Superior temporal gyrus (tissue), 1 donor: ENCODE results near the gene REST.
"Not testable (repeated sequence)": the region's sequence is repeated elsewhere in the genome, so short reads cannot be mapped to it uniquely, and the experiment has no call there.

Experiments
- DNase-seq: peaks from one replicate; pipeline ENCODE4 v3.0.0-alpha.2; 2016; ENCODE audit errors: extremely low spot score

REST gene

DNA sequence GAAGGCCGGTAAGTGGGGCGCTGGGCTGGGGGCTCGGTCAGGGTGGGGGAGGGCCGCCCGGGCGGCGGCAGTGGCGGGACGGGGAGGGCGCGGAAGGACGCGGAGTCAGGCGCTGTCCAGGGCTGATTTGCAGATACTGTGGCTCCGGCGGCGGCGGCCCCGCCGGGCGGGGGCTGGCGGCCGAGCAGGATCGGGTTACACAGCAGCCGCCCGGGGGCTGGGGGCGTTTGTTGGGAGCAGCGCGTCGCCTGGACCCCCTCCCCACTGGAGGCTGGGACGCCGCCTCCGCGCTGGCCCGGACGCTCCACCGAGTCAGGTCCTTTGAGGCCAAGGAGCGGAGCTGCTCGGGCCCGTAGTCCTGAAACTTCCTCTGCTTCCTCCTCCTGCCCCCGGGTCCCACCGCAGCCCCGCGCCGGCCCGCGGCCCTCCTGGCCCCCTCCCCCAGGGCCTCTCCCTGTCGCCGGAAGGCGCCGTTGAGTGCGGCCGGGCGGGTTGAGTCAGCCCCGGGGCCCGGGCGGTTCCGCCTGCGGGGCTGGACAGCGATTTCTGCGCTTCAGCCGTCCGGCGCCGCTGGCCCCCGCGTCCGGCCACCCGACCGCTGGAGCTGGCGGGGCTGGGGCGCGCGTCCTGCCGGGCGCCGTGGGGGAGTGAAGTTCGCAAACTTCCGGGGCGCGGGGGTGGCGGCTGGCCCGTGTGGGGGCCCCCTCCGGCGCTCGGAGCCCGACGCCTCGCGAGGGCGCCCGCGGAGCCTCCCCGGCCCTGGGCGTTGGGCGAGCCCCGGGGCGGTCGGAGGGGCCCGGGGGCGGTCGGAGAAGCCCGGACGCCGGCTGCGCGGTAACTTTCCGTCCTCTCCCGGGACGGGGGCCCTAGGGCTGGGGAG is 746 bp downstream of the REST start:
- DNase-seq, result peak; percentile 29

DNA sequence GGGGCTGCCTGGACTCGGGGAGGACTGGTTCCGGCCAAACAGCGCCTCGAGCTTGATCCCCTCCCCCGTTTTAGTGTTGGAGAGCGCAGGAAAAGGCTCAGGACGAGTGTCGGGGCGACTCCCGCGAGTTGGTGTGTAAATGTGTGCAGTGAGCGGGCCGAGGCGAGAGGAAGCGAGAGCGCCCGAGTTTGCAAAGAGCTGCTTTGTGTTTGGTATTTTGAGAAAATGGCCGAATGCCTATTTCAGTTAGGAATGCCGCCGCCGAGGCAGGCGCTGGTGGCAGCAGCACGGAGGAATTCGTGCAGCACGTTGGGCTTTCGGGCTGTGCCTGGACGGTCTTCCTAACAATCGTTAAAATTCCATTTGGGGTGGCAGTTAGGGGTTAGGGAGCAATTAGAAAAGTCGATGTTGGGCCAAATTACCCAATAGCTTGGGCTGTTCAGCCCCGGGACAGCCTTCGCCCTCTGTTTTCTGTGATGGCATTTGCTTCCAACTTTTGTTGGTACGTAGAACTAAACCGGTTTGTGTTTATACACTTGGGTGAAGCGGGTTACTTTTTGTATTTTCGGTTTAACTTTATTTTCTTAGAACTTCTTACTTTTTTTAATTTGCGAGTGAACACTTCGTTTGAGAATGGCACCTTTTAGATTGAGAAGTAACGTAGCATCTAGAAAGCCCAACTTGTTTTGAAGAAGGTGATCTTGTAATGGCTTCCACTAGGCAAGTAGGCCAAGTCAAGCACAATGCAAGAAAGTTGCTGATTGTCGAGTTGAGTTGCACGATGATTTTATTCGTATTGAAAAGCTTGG is 1.6 kb downstream of the REST start:
- DNase-seq, result peak; percentile 51

DNA sequence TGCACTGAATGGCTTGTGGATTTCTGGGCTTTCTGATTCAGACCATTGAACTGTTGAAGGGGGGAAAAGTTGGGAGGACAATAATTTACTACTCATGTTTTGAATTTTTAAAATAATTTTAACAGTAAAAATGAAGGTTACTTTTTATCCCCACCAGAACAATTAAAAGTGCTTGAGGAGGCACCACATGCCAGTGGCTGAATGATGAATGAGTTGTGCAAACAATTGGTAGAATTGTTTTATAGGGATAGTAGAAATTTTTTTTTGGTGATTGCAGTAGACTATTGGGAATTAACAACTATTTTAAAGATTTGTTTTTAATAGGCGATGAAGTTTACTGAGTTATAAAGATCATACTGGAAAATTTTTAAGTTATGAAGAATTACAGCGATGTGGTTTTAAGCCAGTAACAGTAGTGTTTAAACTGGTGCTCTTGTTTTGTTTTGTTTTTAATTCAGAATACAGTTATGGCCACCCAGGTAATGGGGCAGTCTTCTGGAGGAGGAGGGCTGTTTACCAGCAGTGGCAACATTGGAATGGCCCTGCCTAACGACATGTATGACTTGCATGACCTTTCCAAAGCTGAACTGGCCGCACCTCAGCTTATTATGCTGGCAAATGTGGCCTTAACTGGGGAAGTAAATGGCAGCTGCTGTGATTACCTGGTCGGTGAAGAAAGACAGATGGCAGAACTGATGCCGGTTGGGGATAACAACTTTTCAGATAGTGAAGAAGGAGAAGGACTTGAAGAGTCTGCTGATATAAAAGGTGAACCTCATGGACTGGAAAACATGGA is 2.7 kb downstream of the REST start:
- peak; percentile 30 for DNase-seq

- DNase-seq, result no peak
These were observed 6.6 kb downstream of the REST start for GRCh38 chr4:56914336-56914735.

- DNase-seq, result not testable (repeated sequence)
These were observed 7.3 kb downstream of the REST start for GRCh38 chr4:56914977-56915376.

DNA sequence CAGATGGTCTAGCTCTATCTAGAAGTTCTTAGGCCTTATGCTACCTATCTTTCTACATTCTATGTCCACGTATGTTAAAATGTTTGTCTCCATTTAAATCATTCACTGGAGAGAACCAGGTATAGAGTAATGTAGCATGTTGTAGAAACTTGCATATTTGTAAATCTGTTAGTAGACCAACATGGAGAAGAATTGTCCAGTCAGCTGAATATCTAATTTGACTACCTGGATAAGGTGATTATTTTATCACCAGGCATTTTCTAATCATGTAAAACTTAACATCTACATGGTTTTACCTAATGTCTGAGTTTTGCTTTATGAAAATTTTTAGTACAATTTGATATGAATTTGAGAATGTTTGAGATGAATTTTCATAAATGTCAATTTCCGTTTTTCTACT is 19.5 kb downstream of the REST start:
- DNase-seq, result no peak

DNA sequence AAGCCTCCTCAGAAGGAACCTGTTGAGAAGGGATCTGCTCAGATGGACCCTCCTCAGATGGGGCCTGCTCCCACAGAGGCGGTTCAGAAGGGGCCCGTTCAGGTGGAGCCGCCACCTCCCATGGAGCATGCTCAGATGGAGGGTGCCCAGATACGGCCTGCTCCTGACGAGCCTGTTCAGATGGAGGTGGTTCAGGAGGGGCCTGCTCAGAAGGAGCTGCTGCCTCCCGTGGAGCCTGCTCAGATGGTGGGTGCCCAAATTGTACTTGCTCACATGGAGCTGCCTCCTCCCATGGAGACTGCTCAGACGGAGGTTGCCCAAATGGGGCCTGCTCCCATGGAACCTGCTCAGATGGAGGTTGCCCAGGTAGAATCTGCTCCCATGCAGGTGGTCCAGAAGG is 22.9 kb downstream of the REST start:
- no peak for DNase-seq

GRCh38 chr4:56931924-56932323 is 24.2 kb downstream of the REST start:
- no peak for DNase-seq

DNA sequence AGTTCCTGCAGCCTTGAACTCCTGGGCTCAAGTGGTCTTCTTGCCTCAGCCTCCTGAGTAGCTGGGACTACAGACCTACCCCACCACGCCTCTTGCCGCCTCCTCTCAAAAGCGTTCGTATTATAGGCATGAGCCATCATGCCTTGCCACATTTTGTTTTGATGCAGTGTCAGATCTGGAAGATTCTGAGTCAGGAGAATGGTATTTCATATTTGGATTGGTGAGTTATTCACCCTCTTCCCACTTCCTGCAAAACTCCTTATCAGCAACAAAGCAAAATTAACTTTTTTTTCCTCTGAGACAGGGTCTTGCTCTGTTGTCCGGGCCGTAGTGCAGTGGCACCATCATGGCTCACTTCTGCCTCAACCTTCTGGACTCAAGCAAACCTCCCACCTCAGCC is 29.6 kb downstream of the REST start:
- no peak for DNase-seq

DNA sequence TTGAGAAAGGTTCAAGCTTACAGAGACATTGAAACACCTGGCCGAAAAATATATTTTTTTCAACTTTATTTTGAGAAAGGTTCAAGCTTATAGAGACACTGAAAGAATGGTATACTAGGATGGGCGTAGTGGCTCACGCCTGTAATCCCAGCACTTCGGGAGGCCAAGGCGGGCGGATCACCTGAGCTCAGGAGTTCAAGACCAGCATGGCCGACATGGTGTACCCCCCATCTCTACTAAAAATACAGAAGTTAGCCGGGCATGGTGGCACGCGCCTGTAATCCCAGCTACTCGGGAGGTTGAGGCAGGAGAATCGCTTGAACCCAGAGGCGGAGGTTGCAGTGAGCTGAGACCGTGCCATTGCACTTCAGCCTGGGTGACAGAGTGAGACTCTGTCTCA is 32.1 kb downstream of the REST start:
- not testable (repeated sequence) for DNase-seq

DNA sequence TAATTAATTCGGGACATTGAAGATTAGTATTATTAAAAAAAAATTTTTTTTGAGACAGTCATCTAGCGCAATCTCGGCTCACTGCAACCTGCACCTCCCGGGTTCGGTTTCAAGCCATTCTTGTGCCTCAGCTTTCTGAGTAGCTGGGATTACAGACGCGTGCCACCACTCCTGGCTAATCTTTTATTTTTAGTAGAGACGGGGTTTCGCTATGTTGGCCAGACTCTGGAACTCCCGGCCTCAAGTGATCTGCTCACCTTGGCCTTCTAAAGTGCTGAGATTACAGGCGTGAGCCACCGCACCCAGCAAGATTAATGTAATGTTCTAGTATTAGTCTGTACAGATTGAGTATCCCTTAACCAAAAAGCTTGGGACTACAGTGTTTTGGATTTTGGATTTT is 32.7 kb downstream of the REST start:
- DNase-seq, result no peak

DNA sequence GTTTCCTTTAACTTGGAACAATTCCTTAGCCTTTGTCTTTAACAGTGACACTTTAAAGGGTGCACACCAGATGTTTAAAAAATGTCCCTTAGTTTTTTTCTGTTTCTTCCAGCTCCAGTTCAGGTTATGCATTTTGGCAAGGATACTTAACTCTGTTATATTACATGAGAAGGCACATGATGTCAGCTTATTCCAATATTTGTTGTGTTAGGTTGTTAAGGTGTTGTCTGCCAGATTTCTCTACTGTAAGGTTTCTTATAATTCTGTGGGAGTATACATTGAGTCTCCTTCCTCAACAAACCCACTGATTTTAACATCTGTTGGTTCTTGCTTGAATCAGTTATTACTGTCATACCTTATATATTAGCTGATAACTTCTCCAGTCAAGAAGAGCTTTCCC is 33.3 kb downstream of the REST start:
- no peak for DNase-seq

DNA sequence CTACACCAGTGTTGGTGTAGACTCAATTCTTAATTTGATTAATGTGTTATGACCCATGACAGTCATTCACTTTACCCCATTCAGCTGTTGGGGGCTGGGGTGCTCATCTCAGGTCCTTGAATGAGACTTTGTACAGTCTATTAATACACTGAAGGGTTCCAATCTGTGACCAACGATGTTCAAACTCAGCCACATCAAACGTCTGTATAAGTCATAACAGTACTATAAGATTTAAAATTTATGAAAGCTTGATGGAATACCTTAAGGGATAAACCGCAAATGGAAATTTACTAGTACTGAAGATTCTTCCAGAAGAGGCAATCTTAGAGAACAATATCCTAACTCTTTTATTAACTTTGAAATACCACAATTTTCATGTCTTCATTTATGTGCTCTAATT is 33.7 kb downstream of the REST start:
- no peak for DNase-seq

- peak; percentile 79 for DNase-seq
These were observed 46.2 kb downstream of the REST start for GRCh38 chr4:56953680-56954520.

GRCh38 chr4:56958111-56958517 is 50.4 kb downstream of the REST start:
- peak; percentile 60 for DNase-seq

DNA sequence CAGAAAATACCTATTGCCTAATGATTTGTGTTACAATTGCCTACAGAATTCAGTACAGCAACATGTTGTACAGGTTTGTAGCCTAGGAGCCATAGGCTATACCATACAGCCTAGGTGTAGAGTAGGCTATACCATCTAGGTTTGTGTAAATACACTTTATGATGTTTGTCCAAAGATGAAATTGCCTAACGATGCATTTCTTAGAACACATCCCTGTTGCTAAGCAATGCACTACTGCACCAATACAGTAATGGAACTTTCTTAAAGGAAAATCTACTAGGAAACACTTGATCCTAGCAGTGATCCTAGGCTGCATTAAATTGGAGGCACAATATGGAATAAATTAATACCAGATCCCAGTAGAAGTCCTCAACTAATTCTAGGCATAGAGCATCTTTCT is 51.4 kb downstream of the REST start:
- DNase-seq, result no peak

DNA sequence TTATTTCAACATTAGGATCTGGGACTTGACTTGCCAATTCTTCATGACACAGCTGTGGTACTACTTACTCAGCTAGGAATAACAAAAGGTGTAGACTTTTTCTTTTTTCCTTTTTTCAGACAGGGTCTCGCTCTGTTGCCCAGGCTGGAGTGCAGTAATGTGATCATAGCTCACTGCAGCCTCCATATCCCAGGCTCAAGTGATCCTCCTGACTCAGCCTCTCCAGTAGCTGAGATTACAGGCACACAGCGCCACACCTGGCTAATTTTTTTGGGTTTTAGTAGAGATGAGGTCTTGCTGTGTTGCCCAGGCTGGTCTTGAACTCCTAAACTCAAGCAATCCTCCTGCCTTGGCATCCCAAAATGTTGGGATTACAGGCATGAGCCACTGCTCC is 53.4 kb downstream of the REST start:
- DNase-seq, result no peak

DNA sequence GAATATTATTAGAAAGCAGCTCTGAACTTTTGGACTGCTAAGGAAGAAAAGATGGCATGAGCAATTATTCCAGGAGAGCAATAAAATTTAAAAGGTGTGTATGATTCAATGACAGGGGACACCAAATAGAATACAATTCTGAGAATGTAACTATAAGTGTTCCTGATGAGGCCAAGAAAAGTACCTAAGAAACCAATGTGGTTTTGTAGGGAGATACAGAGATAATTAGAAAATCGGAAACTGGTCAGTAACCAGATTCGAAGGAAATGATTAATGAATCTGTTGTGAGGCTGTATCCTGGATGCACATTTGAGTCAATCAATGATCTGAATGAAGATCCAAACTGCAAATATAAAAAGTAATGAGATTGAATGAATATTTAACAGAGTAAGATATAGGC is 63.7 kb downstream of the REST start:
- DNase-seq, result no peak

GRCh38 chr4:56972389-56972788 is 64.7 kb downstream of the REST start:
- no peak for DNase-seq

DNA sequence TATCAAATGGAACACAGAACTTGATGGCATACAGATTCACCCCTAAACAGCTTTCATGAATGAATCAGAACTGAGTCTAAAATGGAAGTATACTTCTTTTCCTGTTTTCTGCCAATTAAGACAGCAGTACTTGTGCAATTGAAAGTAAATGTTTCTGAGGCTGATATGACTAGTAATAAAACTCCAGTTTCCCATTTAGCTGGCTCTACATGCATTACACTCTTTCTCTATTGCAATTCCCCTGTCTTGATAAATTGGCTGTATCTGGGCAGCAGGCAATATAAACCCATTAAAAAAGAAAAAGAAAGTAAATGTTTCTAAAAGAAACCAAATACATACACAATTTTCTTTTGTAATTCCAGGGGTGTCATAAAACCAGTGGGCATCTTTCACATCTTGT is 65.1 kb downstream of the REST start:
- no peak for DNase-seq

GRCh38 chr4:56973336-56973735 is 65.6 kb downstream of the REST start:
- DNase-seq, result no peak
